ENCODE data around the gene ASB13. TPM values are rescaled to one million over a fixed set of nuclear protein-coding genes. Genes with fewer than 3 reads are reported as not detected.

Gene ASB13
- total and polyA plus RNA-seq, 2 of the 13 experiments (the other 11 are each of a cell fraction or from before 2014, with no cell fraction given) = 9.3 to 15.4 TPM

- TF ChIP-seq ZNF280B (CRISPR knock-in tag; IDR thresholded peaks at IDR 0.05; ENCODE audit: borderline replicate concordance) (0 out of 2 replicates have a peak, but pooled peaks have one; percentile 7), GLMP (CRISPR knock-in tag; IDR thresholded peaks at IDR 0.05; ENCODE audit: borderline replicate concordance) (no peak), SALL1 (CRISPR knock-in tag; IDR thresholded peaks at IDR 0.05) (peak; percentile 84), SIN3A (IDR thresholded peaks at IDR 0.05; ENCODE audit: borderline replicate concordance, low read depth, low read length) (peak; percentile 54; the same call in 1 of the 2 replicates), ZMAT3 (CRISPR knock-in tag; conservative IDR thresholded peaks at IDR 0.05) (peak; percentile 31; the same call in 1 of the 2 replicates), KLF12 (CRISPR knock-in tag; IDR thresholded peaks at IDR 0.05; ENCODE audit: borderline replicate concordance) (peak; percentile 81), YEATS4 (CRISPR knock-in tag; IDR thresholded peaks at IDR 0.05; ENCODE audit: borderline replicate concordance) (peak; percentile 69), GPN1 (CRISPR knock-in tag; IDR thresholded peaks at IDR 0.05; ENCODE audit: borderline replicate concordance) (no peak), ZIK1 (CRISPR knock-in tag; IDR thresholded peaks at IDR 0.05; ENCODE audit: borderline replicate concordance, low read depth) (peak; percentile 82; the same call in 1 of the 2 replicates), HNF1B (CRISPR knock-in tag; IDR thresholded peaks at IDR 0.05) (no peak), ZNF891 (CRISPR knock-in tag; IDR thresholded peaks at IDR 0.05) (peak; percentile 69; the same call in 1 of the 2 replicates), MXI1 (IDR thresholded peaks at IDR 0.05; ENCODE audit: borderline replicate concordance, low read depth, low read length) (no peak; the same call in 2 of the 3 replicates), ZNF34 (CRISPR knock-in tag; IDR thresholded peaks at IDR 0.05; ENCODE audit: borderline replicate concordance) (no peak), BRCA1 (CRISPR knock-in tag; IDR thresholded peaks at IDR 0.05) (0 out of 2 replicates have a peak, but pooled peaks have one; percentile 46), KAT8 (CRISPR knock-in tag; IDR thresholded peaks at IDR 0.05) (0 out of 2 replicates have a peak, but pooled peaks have one; percentile 8), MIER3 (CRISPR knock-in tag; IDR thresholded peaks at IDR 0.05; ENCODE audit: borderline replicate concordance) (no peak), ZNF350 (CRISPR knock-in tag; IDR thresholded peaks at IDR 0.05; ENCODE audit: borderline replicate concordance, low read depth) (peak; percentile 33; the same call in 1 of the 2 replicates), BHLHE40 (IDR thresholded peaks at IDR 0.05; ENCODE audit: low read length) (0 out of 2 replicates have a peak, but pooled peaks have one; percentile 23), HMGXB4 (CRISPR knock-in tag; IDR thresholded peaks at IDR 0.05; ENCODE audit: borderline replicate concordance in 1 of 2, low read depth in 1 of 2) (peak in 1 of 2 experiments; percentile 66; a peak in 1 of 4 replicates), JUND (CRISPR knock-in tag; IDR thresholded peaks at IDR 0.05) (0 out of 2 replicates have a peak, but pooled peaks have one; percentile 41)
Observed at GRCh38 chr10:5666008-5666840, at the start of gene ASB13 (continued).
